Nephron (organoid): ENCODE data around the gene TDRD9.

ENCODE experiments used
- H3K27ac Mint-ChIP-seq, 3 experiments: 2 replicates each; pipeline ENCODE4 v1.8.0; 2020; ENCODE audit warnings: mixed read lengths in 3 of 3, mild to moderate bottlenecking in 2 of 3, moderate library complexity in 1 of 3
- H3K27me3 Mint-ChIP-seq: 2 replicates; pipeline ENCODE4 v1.8.0; 2021; ENCODE audit warnings: low read depth, mild to moderate bottlenecking, moderate library complexity, mixed read lengths
- H3K36me3 Mint-ChIP-seq: 2 replicates; pipeline ENCODE4 v1.8.0; 2020; ENCODE audit warnings: low read depth, mixed read lengths
- H3K4me1 Mint-ChIP-seq: 2 replicates; pipeline ENCODE4 v1.8.0; 2020; ENCODE audit warnings: mixed read lengths
- H3K4me3 Mint-ChIP-seq, 3 experiments: 2 replicates each; pipeline ENCODE4 v1.8.0; 2020; ENCODE audit warnings: mild to moderate bottlenecking in 3 of 3, mixed read lengths in 3 of 3, moderate library complexity in 2 of 3
- H3K9me3 Mint-ChIP-seq: 2 replicates; pipeline ENCODE4 v1.8.0; 2020; ENCODE audit warnings: mixed read lengths
- CTCF ChIP-seq, 3 experiments: fragments of 200-600 bp; sonication (generic); IDR thresholded peaks; one replicate each; pipeline ENCODE4 v1.5.0; 2021; ENCODE audit warnings: antibody characterized with exemption in 3 of 3; ENCODE audit not compliant: unreplicated experiment in 3 of 3

TDRD9 gene

GRCh38 chr14:104084251-104085002 is 156.2 kb downstream of the TDRD9 start:
- H3K27me3 Mint-ChIP-seq, result peaks cover 30% of the 10 kb centered on the region
- no peaks in the 10 kb centered on the region for H3K9me3 Mint-ChIP-seq
- peaks cover 15% of the 10 kb centered on the region for H3K4me1 Mint-ChIP-seq
- H3K27ac Mint-ChIP-seq, result peak overlapping the region in 2 of 3 experiments; percentile 22 to 84
- H3K4me3 Mint-ChIP-seq, result peak overlapping the region in 2 of 3 experiments; percentile 18 to 47
- no peak for TF ChIP-seq CTCF (IDR thresholded peaks at IDR 0.05; ENCODE audit: unreplicated experiment in 3 of 3)
- no peaks in the 10 kb centered on the region for H3K36me3 Mint-ChIP-seq

GRCh38 chr14:104085032-104085888 is 157.0 kb downstream of the TDRD9 start, which contains the start of gene ASPG:
Gene ASPG, plus strand, starts transcription at chr14:104085700. Its CDS starts 71 bp downstream, at chr14:104085771.
- Mint-ChIP-seq H3K27me3 (peaks cover 25% of the 10 kb centered on the region), H3K4me1 (peaks cover 15% of the 10 kb centered on the region), H3K36me3 (no peaks in the 10 kb centered on the region), H3K4me3 (peak within 1 kb of the TSS in 2 of 3 experiments; percentile 18 to 47), H3K27ac (peak within 1 kb of the TSS in 2 of 3 experiments; percentile 22 to 84), H3K9me3 (no peaks in the 10 kb centered on the region)
- TF ChIP-seq CTCF (IDR thresholded peaks at IDR 0.05; ENCODE audit: unreplicated experiment in 3 of 3), result no peak

- Mint-ChIP-seq H3K27ac (no peak overlapping the region), H3K36me3 (no peaks in the 10 kb centered on the region), H3K4me1 (peaks cover 15% of the 10 kb centered on the region), H3K27me3 (peaks cover 25% of the 10 kb centered on the region), H3K9me3 (no peaks in the 10 kb centered on the region), H3K4me3 (no peak overlapping the region)
- no peak for TF ChIP-seq CTCF (IDR thresholded peaks at IDR 0.05; ENCODE audit: unreplicated experiment in 3 of 3)
Observed at GRCh38 chr14:104085889-104086201, 157.6 kb downstream of the TDRD9 start.

- peaks cover 25% of the 10 kb centered on the region for H3K27me3 Mint-ChIP-seq
- H3K4me1 Mint-ChIP-seq, result peaks cover 15% of the 10 kb centered on the region
- no peaks in the 10 kb centered on the region for H3K9me3 Mint-ChIP-seq
- H3K27ac Mint-ChIP-seq, result no peak overlapping the region
- no peak overlapping the region for H3K4me3 Mint-ChIP-seq
- no peak for TF ChIP-seq CTCF (IDR thresholded peaks at IDR 0.05; ENCODE audit: unreplicated experiment in 3 of 3)
- no peaks in the 10 kb centered on the region for H3K36me3 Mint-ChIP-seq
Observed at GRCh38 chr14:104086210-104086660, 158.0 kb downstream of the TDRD9 start.

DNA sequence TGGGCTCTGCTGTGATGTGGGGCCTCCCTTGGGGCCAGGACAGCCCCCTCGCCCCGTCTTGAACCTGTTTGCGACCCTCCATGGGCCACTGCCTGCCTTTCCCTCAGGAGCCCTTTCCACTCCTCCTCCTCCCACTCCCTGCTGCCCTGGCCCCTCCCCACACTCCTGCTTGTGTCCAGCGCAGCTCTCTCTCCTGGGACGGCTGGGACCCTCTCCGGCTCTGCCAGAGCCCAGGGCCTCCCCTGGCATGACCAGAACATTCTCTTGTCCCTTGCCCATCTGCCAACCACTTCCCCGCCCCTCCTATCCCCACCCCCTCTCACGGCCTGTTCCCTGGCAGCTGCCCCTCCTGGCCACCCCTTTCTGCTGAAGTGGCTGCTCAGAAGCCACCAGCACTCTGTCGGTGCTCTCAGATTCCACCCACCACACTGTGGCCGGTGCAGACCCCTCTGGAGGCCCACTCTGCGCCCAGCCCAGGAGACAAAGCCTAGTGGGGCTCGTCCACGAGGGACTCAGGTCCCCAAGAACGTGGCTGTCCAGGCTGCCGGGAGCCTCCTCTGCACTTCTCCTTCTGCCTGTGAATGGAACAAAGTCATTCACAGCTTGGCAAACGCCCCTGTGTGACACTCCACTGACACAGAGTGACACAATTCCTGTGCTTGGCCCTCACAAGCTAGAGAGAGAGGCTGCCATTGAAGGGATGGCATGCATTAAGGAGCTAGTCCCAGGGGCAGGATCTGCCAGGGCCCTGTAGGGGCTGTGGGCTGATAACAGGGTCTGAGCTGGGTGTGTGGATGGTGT is 158.6 kb downstream of the TDRD9 start:
- H3K4me3 Mint-ChIP-seq, result peak overlapping the region in 2 of 3 experiments; percentile 31 to 34
- no peak for TF ChIP-seq CTCF (IDR thresholded peaks at IDR 0.05; ENCODE audit: unreplicated experiment in 3 of 3)
- no peaks in the 10 kb centered on the region for H3K36me3 Mint-ChIP-seq

More for the DNA sequence above, 158.6 kb downstream of the TDRD9 start:
- H3K27ac Mint-ChIP-seq, result no peak overlapping the region
- H3K9me3 Mint-ChIP-seq, result no peaks in the 10 kb centered on the region
- peaks cover 25% of the 10 kb centered on the region for H3K27me3 Mint-ChIP-seq
- H3K4me1 Mint-ChIP-seq, result peaks cover 15% of the 10 kb centered on the region
